Neutrophil (primary cell): ENCODE results near the gene SPEM1.

Experiments
- H3K27ac ChIP-seq: fragments of 200-600 bp; sonication (generic); 2 replicates; pipeline ENCODE4 v1.5.1; 2016; ENCODE audit warnings: mild to moderate bottlenecking, moderate library complexity
- H3K27me3 ChIP-seq: fragments of 200-600 bp; sonication (generic); 2 replicates; pipeline ENCODE4 v1.6.0; 2016; ENCODE audit warnings: mild to moderate bottlenecking
- H3K36me3 ChIP-seq: fragments of 200-600 bp; sonication (generic); 2 replicates; pipeline ENCODE4 v1.5.1; 2017
- H3K4me1 ChIP-seq, 2 experiments: fragments of 200-600 bp in 1 of 2; sonication (generic) in 1 of 2; 1 replicate in 1 of 2; 2 replicates in 1 of 2; pipeline versions ENCODE4 v1.5.1 to v1.6.1; 2013 to 2016; ENCODE audit warnings: low read depth in 1 of 2, low read length in 1 of 2, mild to moderate bottlenecking in 1 of 2, moderate library complexity in 1 of 2; ENCODE audit not compliant: control insufficient read depth in 1 of 2, insufficient read depth in 1 of 2
- H3K4me3 ChIP-seq, 2 experiments: fragments of 200-600 bp in 1 of 2; sonication (generic) in 1 of 2; 1 replicate in 1 of 2; 2 replicates in 1 of 2; pipeline ENCODE4 v1.5.1; 2013 to 2016; ENCODE audit warnings: low read depth in 1 of 2, low read length in 1 of 2, mild to moderate bottlenecking in 1 of 2, moderate library complexity in 1 of 2
- H3K9me3 ChIP-seq: fragments of 200-600 bp; sonication (generic); 2 replicates; pipeline ENCODE4 v1.5.1; 2016
- CTCF ChIP-seq: fragments of 200-600 bp; sonication (generic); IDR thresholded peaks from 2 replicates; pipeline ENCODE4 v1.5.1; 2016; ENCODE audit warnings: antibody characterized with exemption

Gene SPEM1

GRCh38 chr17:7445619-7445968 lies 25.5 kb downstream of the SPEM1 start:
- Histone ChIP-seq H3K36me3 (no peaks in the 10 kb centered on the region), H3K27ac (no peak overlapping the region), H3K9me3 (no peaks in the 10 kb centered on the region), H3K4me1 (peaks cover 12 to 20% of the 10 kb centered on the region in 2 experiments), H3K4me3 (peak overlapping the region; percentile 55 to 74), H3K27me3 (peaks cover 83% of the 10 kb centered on the region)
- TF ChIP-seq CTCF: no peak

GRCh38 chr17:7448461-7448860 lies 28.3 kb downstream of the SPEM1 start:
- Histone ChIP-seq H3K4me1 (peaks cover 12 to 16% of the 10 kb centered on the region in 2 experiments), H3K27ac (no peak overlapping the region), H3K36me3 (no peaks in the 10 kb centered on the region), H3K9me3 (no peaks in the 10 kb centered on the region), H3K27me3 (peaks cover 54% of the 10 kb centered on the region), H3K4me3 (no peak overlapping the region)
- no peak for TF ChIP-seq CTCF

GRCh38 chr17:7459961-7460545 lies 39.9 kb downstream of the SPEM1 start:
- Histone ChIP-seq H3K27ac (no peak overlapping the region), H3K4me3 (no peak overlapping the region), H3K9me3 (no peaks in the 10 kb centered on the region), H3K36me3 (peaks cover 21% of the 10 kb centered on the region), H3K27me3 (no peaks in the 10 kb centered on the region), H3K4me1 (peaks cover 10 to 12% of the 10 kb centered on the region in 2 experiments)
- TF ChIP-seq CTCF: no peak

- Histone ChIP-seq H3K36me3 (peaks cover 21% of the 10 kb centered on the region), H3K27ac (no peak overlapping the region), H3K27me3 (no peaks in the 10 kb centered on the region), H3K9me3 (no peaks in the 10 kb centered on the region), H3K4me1 (peaks cover 8 to 9% of the 10 kb centered on the region in 2 experiments), H3K4me3 (no peak overlapping the region)
- no peak for TF ChIP-seq CTCF
These were observed 40.9 kb downstream of the SPEM1 start for GRCh38 chr17:7460850-7461660.

GRCh38 chr17:7462474-7463371 lies 42.6 kb downstream of the SPEM1 start:
- Histone ChIP-seq H3K4me1 (peaks cover 13 to 15% of the 10 kb centered on the region in 2 experiments), H3K27me3 (no peaks in the 10 kb centered on the region), H3K36me3 (peaks cover 27% of the 10 kb centered on the region), H3K27ac (no peak overlapping the region), H3K9me3 (no peaks in the 10 kb centered on the region), H3K4me3 (no peak overlapping the region)
- no peak for TF ChIP-seq CTCF
